GM21515 (cell line): Measurements from ENCODE around the gene LRBA.
A peak's percentile ranks its signal among the peaks of the same experiment; 100 is the strongest.
"Not testable (repeated sequence)": the region's sequence is repeated elsewhere in the genome, so short reads cannot be mapped to it uniquely, and the experiment has no call there.

Experiments
- ATAC-seq: cut with Tn5 transposase; IDR thresholded peaks from one replicate; pipeline ENCODE4 v1.9.1; 2021; ENCODE audit not compliant: unreplicated experiment

Gene LRBA

GRCh38 chr4:150978738-150979575 lies 36.1 kb downstream of the LRBA start:
- ATAC-seq: no peak

GRCh38 chr4:150976478-150977118 lies 38.5 kb downstream of the LRBA start:
- ATAC-seq: no peak

- ATAC-seq: peak; percentile 76
These were observed 40.3 kb downstream of the LRBA start for GRCh38 chr4:150974750-150975149.

GRCh38 chr4:150974252-150974640 lies 40.8 kb downstream of the LRBA start:
- no peak for ATAC-seq

GRCh38 chr4:150973626-150974251 lies 41.3 kb downstream of the LRBA start:
- ATAC-seq: no peak

GRCh38 chr4:150972592-150972991 lies 42.5 kb downstream of the LRBA start:
- no peak for ATAC-seq

GRCh38 chr4:150971901-150972300 lies 43.2 kb downstream of the LRBA start:
- no peak for ATAC-seq

- peak; percentile 54 for ATAC-seq
These were observed 44.4 kb downstream of the LRBA start for GRCh38 chr4:150970685-150971151.

GRCh38 chr4:150964754-150965153 lies 50.3 kb downstream of the LRBA start:
- no peak for ATAC-seq

- ATAC-seq: not testable (repeated sequence)
These were observed 51.3 kb downstream of the LRBA start for GRCh38 chr4:150963602-150964345.

GRCh38 chr4:150962245-150962644 lies 52.8 kb downstream of the LRBA start:
- no peak for ATAC-seq

- no peak for ATAC-seq
These were observed 53.5 kb downstream of the LRBA start for GRCh38 chr4:150961566-150961965.

GRCh38 chr4:150960818-150961217 lies 54.3 kb downstream of the LRBA start:
- ATAC-seq: no peak

- no peak for ATAC-seq
These were observed 55.0 kb downstream of the LRBA start for GRCh38 chr4:150960079-150960478.

- not testable (repeated sequence) for ATAC-seq
These were observed 57.1 kb downstream of the LRBA start for GRCh38 chr4:150957981-150958380.

- ATAC-seq: not testable (repeated sequence)
These were observed 58.0 kb downstream of the LRBA start for GRCh38 chr4:150957095-150957494.

GRCh38 chr4:150953916-150954315 lies 61.2 kb downstream of the LRBA start:
- ATAC-seq: not testable (repeated sequence)

GRCh38 chr4:150952167-150952845 lies 62.8 kb downstream of the LRBA start:
- no peak for ATAC-seq

GRCh38 chr4:150950657-150951288 lies 64.3 kb downstream of the LRBA start:
- peak; percentile 63 for ATAC-seq

GRCh38 chr4:150949943-150950342 lies 65.1 kb downstream of the LRBA start:
- ATAC-seq: no peak
